K562 (cell line): ENCODE measurements around the gene SETD1B. TPM values are rescaled to one million over a fixed set of nuclear protein-coding genes. Genes with fewer than 3 reads are reported as not detected.

Source experiments
- ATAC-seq: fragments of 200-7000 bp; cut with Tn5 transposase; 3 replicates; pipeline ENCODE4 v1.9.1; 2020; ENCODE audit warnings: moderate library complexity
- BruUV-seq: library from RNA; stranded (reverse); fragments of 400-500 nt; replicated peaks from 2 replicates; lab custom pipeline; 2021; lab: Mats Ljungman, UMichigan
- CTCF ChIA-PET: fragments of 300-600 bp; formaldehyde crosslinking; extraction: SDS; loops from one replicate; lab custom pipeline; 2021; ENCODE audit warnings: low intra/inter-chr PET ratio; lab: Yijun Ruan, JAX
- POLR2A ChIA-PET: fragments of 300-600, 350-650 bp; sonication (Branson Sonifier 250); formaldehyde crosslinking; extraction: SDS; loops from one replicate; lab custom pipeline; 2021; ENCODE audit warnings: antibody characterized with exemption, inconsistent platforms; lab: Yijun Ruan, JAX
- DNase-seq, 4 experiments: peaks; one replicate each; pipeline versions ENCODE4 v3.0.0 to v3.0.0-alpha.2; 2011 to 2018; ENCODE audit warnings: low spot score in 3 of 4, mixed read lengths in 3 of 4; ENCODE audit errors: extremely low read depth in 1 of 4
- FAIRE-seq: peaks from 2 replicates; lab custom pipeline; 2011; peaks lifted over from hg19 to GRCh38; lab: Jason Lieb, UNC
- H2AFZ ChIP-seq: 2 replicates; pipeline ENCODE4 v1.6.0; 2011; ENCODE audit warnings: low read depth, low read length, control low read depth, inconsistent platforms
- H3K27ac ChIP-seq: fragments of 200-600 bp; 3 replicates; pipeline ENCODE4 v1.8.0; 2011; ENCODE audit warnings: low read depth, mild to moderate bottlenecking, control low read depth, inconsistent platforms, low read length, moderate library complexity, mixed read lengths; ENCODE audit errors: extremely low read depth
- H3K27me3 ChIP-seq, 2 experiments: fragments of 300-600 bp in 1 of 2; 2 replicates in 1 of 2; 3 replicates in 1 of 2; pipeline versions ENCODE4 v1.6.0 to v1.8.0; 2011; ENCODE audit warnings: inconsistent platforms in 2 of 2, low read length in 2 of 2, mild to moderate bottlenecking in 1 of 2, mixed read lengths in 1 of 2, moderate library complexity in 1 of 2; ENCODE audit not compliant: control insufficient read depth in 2 of 2, insufficient read depth in 2 of 2
- H3K36me3 ChIP-seq: fragments of 300-600 bp; 3 replicates; pipeline ENCODE4 v1.8.0; 2011; ENCODE audit warnings: mild to moderate bottlenecking, low read length, inconsistent platforms; ENCODE audit not compliant: control insufficient read depth, insufficient read depth
- H3K4me1 ChIP-seq, 2 experiments: fragments of 200-600 bp in 1 of 2; replicated peaks in 1 of 2; 2 replicates in 1 of 2; 3 replicates in 1 of 2; pipeline versions ENCODE4 v1.5.1 to v1.8.0; 2011; ENCODE audit warnings: inconsistent platforms in 2 of 2, low read length in 2 of 2, mild to moderate bottlenecking in 1 of 2, mixed read lengths in 1 of 2, moderate library complexity in 1 of 2; ENCODE audit not compliant: control insufficient read depth in 2 of 2, insufficient read depth in 2 of 2
- H3K4me2 ChIP-seq: 2 replicates; pipeline ENCODE4 v1.6.1; 2011; ENCODE audit warnings: low read length, control low read depth, inconsistent platforms, mixed read lengths; ENCODE audit not compliant: insufficient read depth
- H3K4me3 ChIP-seq: fragments of 200-600 bp; sonication (generic), shearing (Covaris generic); 2 replicates; pipeline ENCODE4 v1.5.1; 2016; ENCODE audit warnings: control low read depth, inconsistent platforms
- H3K79me2 ChIP-seq: fragments of 200-600 bp; 3 replicates; pipeline ENCODE4 v1.8.0; 2011; ENCODE audit warnings: low read length, inconsistent platforms; ENCODE audit not compliant: control insufficient read depth, insufficient read depth
- H3K9ac ChIP-seq, 2 experiments: 2 replicates each; pipeline versions ENCODE4 v1.6.0 to v1.6.1; 2011; ENCODE audit warnings: low read depth in 2 of 2, low read length in 2 of 2, control low read depth in 1 of 2, inconsistent platforms in 1 of 2, mild to moderate bottlenecking in 1 of 2, mixed read lengths in 1 of 2; ENCODE audit not compliant: insufficient read depth in 1 of 2
- H3K9me1 ChIP-seq: one replicate; pipeline ENCODE4 v1.6.0; 2011; ENCODE audit warnings: inconsistent platforms, mild to moderate bottlenecking, low read length, moderate library complexity; ENCODE audit not compliant: control insufficient read depth, insufficient read depth
- H3K9me3 ChIP-seq: replicated peaks from 2 replicates; pipeline ENCODE4 v1.5.1; 2011; ENCODE audit warnings: low read depth, low read length, inconsistent platforms; ENCODE audit not compliant: control insufficient read depth, insufficient read depth
- H4K20me1 ChIP-seq: replicated peaks from 2 replicates; pipeline ENCODE4 v1.6.1; 2011; ENCODE audit warnings: low read length, inconsistent platforms, mixed read lengths; ENCODE audit not compliant: control insufficient read depth, insufficient read depth
- BCOR ChIP-seq: fragments of 450-650 bp; IDR thresholded peaks from 2 replicates; pipeline ENCODE4 v1.6.1; 2016
- CBX1 ChIP-seq: sonication (generic); IDR thresholded peaks from 2 replicates; pipeline ENCODE4 v1.6.1; 2016; ENCODE audit warnings: antibody characterized with exemption, low read depth, mild to moderate bottlenecking
- CEBPG ChIP-seq, 3 experiments: fragments of 200-800 bp in 1 of 3; sonication (Bioruptor generic) in 1 of 3; sonication (generic) in 1 of 3; formaldehyde crosslinking in 1 of 3; IDR thresholded peaks in 2 of 3; conservative IDR thresholded peaks in 1 of 3; 2 replicates each; pipeline versions ENCODE4 v1.6.1 to v1.8.0; 2016 to 2022; ENCODE audit warnings: missing compliant biosample characterization in 2 of 3, missing genetic modification characterization in 2 of 3, mild to moderate bottlenecking in 1 of 3, missing genetic modification reagents in 1 of 3
- KDM1A ChIP-seq, 2 experiments: fragments of 450-650 bp; IDR thresholded peaks; 2 replicates each; pipeline ENCODE4 v1.6.1; 2016; ENCODE audit warnings: mild to moderate bottlenecking in 2 of 2
- NCOR1 ChIP-seq: fragments of 450-650 bp; IDR thresholded peaks from 2 replicates; pipeline ENCODE4 v1.6.1; 2016; ENCODE audit warnings: mild to moderate bottlenecking, moderate library complexity
- PCBP1 ChIP-seq: fragments of 200-400 bp; formaldehyde crosslinking; IDR thresholded peaks from 2 replicates; pipeline ENCODE4 v1.6.1; 2018; ENCODE audit warnings: mild to moderate bottlenecking, low read depth, low read length; ENCODE audit not compliant: poor library complexity, severe bottlenecking
- PRPF4 ChIP-seq: fragments of 200-400 bp; formaldehyde crosslinking; IDR thresholded peaks from one replicate; pipeline ENCODE4 v1.6.1; 2017; ENCODE audit warnings: low read length, low read depth, mild to moderate bottlenecking; ENCODE audit not compliant: insufficient read depth, poor library complexity, severe bottlenecking
- RBM25 ChIP-seq: fragments of 200-400 bp; formaldehyde crosslinking; IDR thresholded peaks from 2 replicates; pipeline ENCODE4 v1.6.1; 2018; ENCODE audit warnings: low read length, low read depth, moderate library complexity; ENCODE audit not compliant: severe bottlenecking
- ZFP36 ChIP-seq: fragments of 150-350 bp; IDR thresholded peaks from 2 replicates; pipeline ENCODE4 v1.6.1; 2018; ENCODE audit warnings: low read length, low read depth; ENCODE audit not compliant: partially characterized antibody
- ZKSCAN3 ChIP-seq: fragments of 250-450 bp; sonication (Bioruptor Pico); IDR thresholded peaks from 2 replicates; pipeline ENCODE4 v1.4.0; 2020
- ZNF354B ChIP-seq: fragments of 250-450 bp; sonication (Bioruptor Pico); IDR thresholded peaks from 2 replicates; pipeline ENCODE4 v1.4.0; 2020
- ZNF436 ChIP-seq: fragments of 250-450, 450-650 bp; sonication (Bioruptor Pico); formaldehyde crosslinking; IDR thresholded peaks from 2 replicates; pipeline ENCODE4 v1.7.0; 2020; ENCODE audit warnings: mild to moderate bottlenecking
- ZNF561 ChIP-seq: fragments of 450-650 bp; formaldehyde crosslinking; conservative IDR thresholded peaks from 2 replicates; pipeline ENCODE4 v1.4.0; 2020; ENCODE audit warnings: mild to moderate bottlenecking, moderate library complexity
- ZSCAN29 ChIP-seq: fragments of 450-650 bp; IDR thresholded peaks from 2 replicates; pipeline ENCODE4 v1.6.1; 2017
- WGBS: fragments of 100-300 bp; shearing (Covaris generic); methylation state at CpG from one replicate; pipeline ENCODE4 v1.1.6; 2016; ENCODE audit warnings: low coverage, mixed read lengths; ENCODE audit not compliant: insufficient coverage; ENCODE audit errors: missing lambda C conversion rate; 5-methylcytosine and 5-hydroxymethylcytosine counted together
- in situ Hi-C: fragments of 300-500 bp; cut with MboI; formaldehyde crosslinking; loops from 4 replicates; pipeline ENCODE4 v1.15.0; 2018; ENCODE audit warnings: inconsistent platforms, mixed read lengths
- intact Hi-C: fragments of 100-400 bp; cut with micrococcal nuclease; formaldehyde crosslinking; loops from 2 replicates; pipeline ENCODE4 v1.14.2; 2022
- polyA plus RNA-seq, 8 experiments: library from polyadenylated mRNA; depleted of rRNA in 4 of 8; stranded (reverse) in 5 of 8; unstranded in 3 of 8; fragments of >200 nt; fragmentation: Nextera tagmentation in 2 of 8; fragmentation: Illumina TruSeq in 1 of 8; extraction: Ambion mirVana in 2 of 8; extraction: Trizol in 1 of 8; gene quantifications; 2 replicates each; pipeline versions ENCODE4 v1.2.1 to v1.2.3, GENCODE V29; 2011 to 2014; ENCODE audit warnings: inconsistent platforms in 1 of 8, missing spikeins in 1 of 8
- total RNA-seq, 7 experiments: library from RNA; depleted of rRNA in 6 of 7; stranded (reverse); fragments of >200 nt in 6 of 7; fragmentation: Illumina TruSeq in 2 of 7; extraction: Trizol in 2 of 7; gene quantifications; 2 replicates each; pipeline versions ENCODE4 v1.2.1 to v1.2.3, GENCODE V29; 2011 to 2021; ENCODE audit warnings: low replicate concordance in 1 of 7
- TF ChIP-seq, protein P1 (sequence below): sonication (generic); formaldehyde crosslinking; IDR thresholded peaks from 2 replicates; pipeline ENCODE4 v1.8.0; 2022; ENCODE audit warnings: mild to moderate bottlenecking, missing genetic modification reagents
- TF ChIP-seq, protein P2 (sequence below): IDR thresholded peaks from 3 replicates; pipeline ENCODE4 v1.6.1; 2011; ENCODE audit warnings: borderline replicate concordance, mild to moderate bottlenecking, moderate library complexity; ENCODE audit not compliant: insufficient read length; ENCODE audit errors: extremely low read depth

The SETD1B gene
- total and polyA plus RNA-seq, 9 of the 15 experiments (the other 6 are each of a cell fraction or from before 2014, with no cell fraction given): 0.48 to 26.6 (median 2.3) TPM

DNA sequence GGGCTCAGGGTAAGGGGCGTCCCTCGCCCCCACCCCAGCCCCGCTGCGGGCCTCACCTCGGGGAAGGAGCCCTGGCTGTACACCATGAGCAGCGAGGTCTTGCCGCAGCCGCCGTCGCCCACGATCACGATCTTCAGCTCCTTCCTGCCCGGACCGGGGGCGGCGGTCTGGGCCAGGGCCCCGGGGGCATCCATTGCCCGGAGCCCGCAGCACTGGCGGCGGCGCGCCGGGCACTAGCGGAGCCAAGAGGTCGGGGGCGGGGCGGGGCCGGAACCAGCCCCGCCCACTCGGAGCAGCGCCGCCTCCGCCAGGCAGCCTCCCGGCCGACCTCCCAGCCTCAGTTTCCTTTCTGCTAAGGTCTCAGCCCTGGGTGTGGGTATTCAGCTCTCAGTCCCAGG, 10.4 kb upstream of the SETD1B start, which contains the start of gene RHOF:
Gene RHOF, minus strand, starts transcription at position 249 of the 398 bp plus-strand sequence. Its CDS starts 55 bp downstream, at position 194.
- Histone ChIP-seq H3K9me1 (no peaks in the 10 kb centered on the region), H3K36me3 (peaks cover 23% of the 10 kb centered on the region), H3K27ac (peak within 1 kb of the TSS; percentile 81), H3K4me3 (peak within 1 kb of the TSS; percentile 57), H2AFZ (peak within 1 kb of the TSS; percentile 97), H3K27me3 (no peaks in the 10 kb centered on the region), H3K4me2 (peak within 1 kb of the TSS; percentile 92), H3K9me3 (no peaks in the 10 kb centered on the region), H3K9ac (peak within 1 kb of the TSS; percentile 75 to 94), H4K20me1 (no peaks in the 10 kb centered on the region), H3K4me1 (peaks cover 30 to 81% of the 10 kb centered on the region in 2 experiments), H3K79me2 (peaks cover 39% of the 10 kb centered on the region)
- intact Hi-C loops: loop anchor here (5.0 kb wide), 1 partner anchor 241 kb away; no protein-coding TSS in a partner anchor
- FAIRE-seq (no peak), ATAC-seq (no peak), DNase-seq (peak in 2 of 4 experiments; percentile 57 to 61)
- 43% methylated on average over 30 of the region's 36 CpGs for WGBS
- BruUV-seq: no TSS peak
- POLR2A ChIA-PET: interaction anchor here (0.9 to 9.4 kb wide), 5 partner anchors 9 to 15 kb away, joined by 3 to 194 read pairs (median 5); partner anchors contain the start of gene SETD1B
- TF ChIP-seq ZKSCAN3 (no peak), ZNF436 (CRISPR knock-in tag) (peak; percentile 78; the same call in 1 of the 2 replicates), NCOR1 (no peak), ZNF354B (no peak), KDM1A (IDR thresholded peaks at IDR 0.05) (peak in 1 of 2 experiments; percentile 38; a peak in 1 of 4 replicates), RBM25 (peak; percentile 85), ZNF561 (CRISPR knock-in tag) (no peak), BCOR (peak; percentile 64; the same call in 1 of the 2 replicates), ZSCAN29 (no peak), PRPF4 (peak; percentile 40), PCBP1 (peak; percentile 84), CEBPG (CRISPR knock-in tag; IDR thresholded peaks at IDR 0.05) (no peak), CEBPG (tag; conservative IDR thresholded peaks at IDR 0.05 in 1 of 2, IDR thresholded peaks at IDR 0.05 in 1 of 2) (no peak), CBX1 (0 out of 2 replicates have a peak, but pooled peaks have one; percentile 19), ZFP36 (peak; percentile 98)
- TF ChIP-seq, protein P1, sequence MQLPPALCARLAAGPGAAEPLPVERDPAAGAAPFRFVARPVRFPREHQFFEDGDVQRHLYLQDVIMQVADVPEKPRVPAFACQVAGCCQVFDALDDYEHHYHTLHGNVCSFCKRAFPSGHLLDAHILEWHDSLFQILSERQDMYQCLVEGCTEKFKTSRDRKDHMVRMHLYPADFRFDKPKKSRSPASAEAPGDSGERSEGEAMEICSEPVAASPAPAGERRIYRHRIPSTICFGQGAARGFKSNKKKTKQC (CRISPR knock-in tag): no peak
- TF ChIP-seq, protein P2, sequence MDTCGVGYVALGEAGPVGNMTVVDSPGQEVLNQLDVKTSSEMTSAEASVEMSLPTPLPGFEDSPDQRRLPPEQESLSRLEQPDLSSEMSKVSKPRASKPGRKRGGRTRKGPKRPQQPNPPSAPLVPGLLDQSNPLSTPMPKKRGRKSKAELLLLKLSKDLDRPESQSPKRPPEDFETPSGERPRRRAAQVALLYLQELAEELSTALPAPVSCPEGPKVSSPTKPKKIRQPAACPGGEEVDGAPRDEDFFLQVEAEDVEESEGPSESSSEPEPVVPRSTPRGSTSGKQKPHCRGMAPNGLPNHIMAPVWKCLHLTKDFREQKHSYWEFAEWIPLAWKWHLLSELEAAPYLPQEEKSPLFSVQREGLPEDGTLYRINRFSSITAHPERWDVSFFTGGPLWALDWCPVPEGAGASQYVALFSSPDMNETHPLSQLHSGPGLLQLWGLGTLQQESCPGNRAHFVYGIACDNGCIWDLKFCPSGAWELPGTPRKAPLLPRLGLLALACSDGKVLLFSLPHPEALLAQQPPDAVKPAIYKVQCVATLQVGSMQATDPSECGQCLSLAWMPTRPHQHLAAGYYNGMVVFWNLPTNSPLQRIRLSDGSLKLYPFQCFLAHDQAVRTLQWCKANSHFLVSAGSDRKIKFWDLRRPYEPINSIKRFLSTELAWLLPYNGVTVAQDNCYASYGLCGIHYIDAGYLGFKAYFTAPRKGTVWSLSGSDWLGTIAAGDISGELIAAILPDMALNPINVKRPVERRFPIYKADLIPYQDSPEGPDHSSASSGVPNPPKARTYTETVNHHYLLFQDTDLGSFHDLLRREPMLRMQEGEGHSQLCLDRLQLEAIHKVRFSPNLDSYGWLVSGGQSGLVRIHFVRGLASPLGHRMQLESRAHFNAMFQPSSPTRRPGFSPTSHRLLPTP: peak; percentile 55
- in situ Hi-C loops: loop anchor here (5.0 kb wide), 2 partner anchors 101 to 241 kb away; no protein-coding TSS in a partner anchor
- CTCF ChIA-PET: interaction anchor here (1.1 to 5.9 kb wide), 9 partner anchors 17 to 458 kb away, joined by 3 to 73 read pairs (median 13); partner anchors contain the start of gene PSMD9
